Nucleus accumbens (tissue), 56 donors: ENCODE data around the gene ELAVL2.

Experiments
- DNase-seq, 56 donors: peaks; one replicate each; lab custom pipeline; 2025; lab: John Stamatoyannopoulos, UW

Gene ELAVL2

DNA sequence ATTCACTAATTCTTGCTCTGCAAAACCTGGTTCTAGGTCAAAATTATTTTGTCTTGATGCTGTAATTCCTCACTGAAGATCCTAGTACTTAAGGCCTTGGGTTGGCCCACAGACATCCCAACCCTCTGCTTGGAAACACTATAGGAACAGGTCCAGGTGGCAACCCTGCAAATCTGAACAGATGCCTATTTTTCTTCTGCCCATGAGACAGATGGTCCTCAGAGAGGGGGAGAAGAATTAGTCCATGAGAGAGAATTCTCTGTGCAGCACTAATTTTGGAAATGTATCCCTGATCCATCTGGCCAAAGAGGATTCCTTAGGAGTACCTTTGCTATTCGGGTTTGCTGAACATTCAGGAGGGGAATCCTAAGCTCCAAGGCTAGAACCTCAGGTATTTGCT lies 156.3 kb downstream of the ELAVL2 start:
- no peak for DNase-seq

DNA sequence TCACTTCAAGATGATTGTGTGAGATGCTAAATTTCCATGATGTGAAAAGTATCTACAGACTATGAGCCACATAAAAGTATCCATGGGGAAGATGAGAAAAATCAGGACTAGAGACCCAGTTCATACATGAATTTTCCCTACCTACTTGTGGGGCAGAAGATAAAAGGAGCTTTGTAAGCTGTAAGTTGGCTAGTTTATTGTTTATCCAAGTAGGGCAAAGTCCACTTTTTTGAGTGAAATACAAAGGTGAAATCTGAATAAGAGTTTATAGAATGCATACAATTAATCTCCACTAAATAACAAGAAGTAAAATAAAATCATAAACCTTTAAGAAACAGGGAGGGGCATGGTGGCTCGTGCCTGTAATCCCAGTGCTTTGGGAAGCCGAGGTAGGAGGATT lies 160.4 kb downstream of the ELAVL2 start:
- no peak for DNase-seq

DNA sequence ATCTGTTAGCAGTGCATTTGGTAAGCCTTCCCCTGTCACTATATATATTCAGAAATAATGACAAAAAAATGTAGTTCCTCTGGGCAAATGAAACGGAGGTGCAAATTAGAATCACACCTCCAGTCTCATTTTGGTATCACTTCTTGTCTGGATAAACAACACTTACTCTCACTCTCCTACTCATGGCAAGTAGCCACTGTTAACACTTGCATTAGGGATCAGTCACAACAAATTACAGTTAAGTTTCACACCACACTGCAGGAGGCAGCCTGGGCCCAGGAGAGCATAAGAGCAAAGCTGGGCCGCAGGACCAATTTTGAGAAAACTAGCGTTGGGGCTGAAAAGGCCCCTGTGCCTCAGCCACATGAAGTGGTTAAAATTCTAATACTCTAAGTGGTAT lies 161.0 kb downstream of the ELAVL2 start:
- no peak for DNase-seq

DNA sequence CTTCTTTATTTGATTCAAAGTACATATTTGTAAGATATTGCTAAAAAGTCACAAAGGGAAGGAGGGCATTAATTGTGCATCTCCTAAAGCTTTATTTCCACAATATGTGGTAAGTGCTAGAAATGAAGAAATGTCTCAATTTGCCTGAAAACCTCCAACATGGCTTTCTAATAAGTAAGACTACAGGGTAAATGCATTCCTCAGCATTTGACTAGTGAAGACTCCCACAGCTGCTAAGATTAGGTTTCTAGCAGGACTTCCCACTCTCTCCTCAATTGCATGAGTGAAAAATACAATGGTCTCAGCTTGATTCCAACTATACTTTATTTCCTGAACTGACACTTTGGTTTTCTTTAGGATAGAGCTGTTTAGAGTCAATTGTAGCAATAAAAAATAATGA lies 162.1 kb downstream of the ELAVL2 start:
- DNase-seq: no peak

DNA sequence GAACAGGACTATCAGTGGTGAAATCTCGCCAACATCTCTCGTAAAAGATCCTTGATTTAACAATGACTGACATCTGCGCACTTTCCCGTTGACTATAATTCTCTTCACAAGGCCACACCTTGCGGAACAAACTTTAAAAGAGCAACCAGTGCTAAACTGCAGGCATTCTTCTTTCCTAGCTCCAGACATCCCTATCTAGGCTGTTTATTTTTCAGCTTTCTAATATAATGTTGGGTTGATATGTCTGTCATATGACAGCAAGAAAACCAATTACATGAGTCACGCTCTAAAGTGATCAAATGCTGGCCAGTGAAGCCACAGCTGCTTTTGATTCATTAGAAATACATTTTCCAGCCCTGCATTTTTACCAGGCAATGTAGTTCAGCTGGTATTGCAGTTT lies 162.5 kb downstream of the ELAVL2 start:
- DNase-seq: no peak

DNA sequence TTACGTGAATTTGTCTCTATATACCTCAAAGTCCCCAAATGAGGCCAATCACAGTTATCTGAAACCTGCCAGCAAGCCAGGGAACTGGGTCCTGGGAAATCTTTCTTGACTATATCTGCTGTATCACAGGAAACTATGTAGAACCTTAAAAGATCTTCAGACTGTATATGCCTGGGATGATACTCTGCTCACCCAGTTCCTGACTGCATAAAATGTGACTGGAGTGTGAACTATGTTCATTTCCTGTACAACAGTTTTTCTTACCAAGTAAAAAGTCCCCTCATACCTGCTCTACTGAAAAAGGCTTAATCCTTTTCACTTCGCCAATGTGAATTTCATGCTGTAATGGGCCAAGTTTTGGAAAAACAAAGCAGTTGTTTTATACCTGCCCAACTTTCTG lies 162.9 kb downstream of the ELAVL2 start:
- DNase-seq: no peak

DNA sequence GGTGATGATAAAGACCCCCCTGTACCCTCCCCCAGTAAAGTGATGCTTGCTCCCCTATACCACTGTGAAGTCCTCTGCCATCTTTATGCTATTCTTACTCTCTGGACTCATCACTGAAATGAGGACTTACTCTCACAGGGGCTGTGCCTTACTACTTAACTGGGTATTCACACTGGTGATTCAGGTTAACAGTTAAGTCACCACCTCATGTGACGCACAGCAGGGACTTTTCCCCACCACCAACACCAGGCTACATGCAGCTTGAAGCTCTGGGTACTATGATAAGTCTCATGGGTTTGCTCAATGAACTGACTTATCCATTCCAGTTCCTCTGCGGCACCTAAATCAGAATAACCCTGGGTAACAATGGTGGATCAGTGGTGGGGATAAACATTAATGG lies 163.7 kb downstream of the ELAVL2 start:
- no peak for DNase-seq

DNA sequence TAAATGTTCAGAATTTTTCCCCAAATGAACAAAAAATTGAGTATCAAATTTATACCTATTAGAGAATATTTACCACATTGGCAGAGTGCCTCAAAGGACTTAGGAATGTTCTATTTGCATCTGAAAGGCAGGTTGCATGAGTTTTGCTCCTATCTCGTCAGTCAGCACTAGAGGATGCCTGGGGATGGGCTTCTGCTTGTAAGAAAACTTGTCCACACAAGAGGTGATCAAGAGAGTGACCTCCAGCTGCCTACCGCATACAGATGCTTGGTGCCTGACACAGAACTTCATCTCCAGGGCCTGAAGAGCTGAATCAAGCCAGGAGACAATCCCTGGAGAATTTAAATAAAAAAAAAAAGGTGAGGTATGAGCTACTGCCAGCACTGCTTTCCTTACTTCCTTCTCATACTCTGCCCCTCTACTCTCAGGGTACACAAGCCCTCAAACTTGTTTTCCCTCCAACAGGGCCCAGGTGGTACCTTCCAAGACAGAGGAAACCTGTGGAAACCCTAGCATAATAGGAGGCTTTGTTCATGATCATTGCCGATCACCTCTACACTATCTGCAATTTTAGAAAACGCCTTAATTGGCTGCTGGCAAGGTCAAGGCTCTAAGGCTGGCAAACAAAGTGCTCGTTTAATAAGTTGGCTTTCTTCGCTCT lies 166.6 kb downstream of the ELAVL2 start:
- no peak for DNase-seq

DNA sequence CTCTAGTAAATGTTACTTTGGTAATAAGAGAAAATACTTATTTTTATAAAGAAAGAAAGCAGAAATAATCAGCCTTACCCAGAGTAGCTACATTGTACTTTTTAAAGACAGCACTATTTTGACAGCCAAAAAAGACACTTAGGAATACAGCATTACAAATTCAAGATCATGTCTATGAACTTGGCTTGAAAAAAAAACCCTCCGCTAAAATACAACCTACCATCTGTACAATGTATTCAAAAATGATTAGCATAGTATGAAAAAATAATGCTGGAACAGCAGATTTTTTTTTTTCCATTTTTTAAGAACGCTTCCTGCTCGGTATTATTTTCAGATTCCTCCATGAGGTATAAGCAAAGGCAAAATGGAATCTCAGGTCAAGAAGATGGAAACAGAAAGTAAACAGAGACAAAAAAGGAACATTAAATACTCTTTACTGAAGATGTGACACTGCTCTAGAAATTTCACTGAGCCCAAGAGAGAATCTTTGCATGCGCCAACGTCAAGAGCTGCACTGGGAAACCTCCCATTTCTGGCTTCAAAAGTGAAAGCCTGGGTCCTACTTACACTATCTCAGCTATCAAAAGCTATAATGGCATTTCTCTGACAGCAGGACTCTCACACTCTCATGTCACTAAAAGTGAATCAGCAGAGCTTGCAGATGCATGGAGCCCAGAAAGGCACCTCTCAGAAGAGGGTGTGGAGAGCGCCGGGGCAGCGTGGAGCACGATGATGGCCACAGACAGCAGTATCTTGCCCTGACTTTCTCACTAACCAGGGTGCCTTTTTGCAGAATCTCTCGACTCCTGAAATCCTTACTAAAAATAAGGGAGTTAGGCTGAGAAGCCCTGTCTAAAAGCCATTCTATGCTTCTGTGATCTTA lies 167.4 kb downstream of the ELAVL2 start:
- no peak for DNase-seq

DNA sequence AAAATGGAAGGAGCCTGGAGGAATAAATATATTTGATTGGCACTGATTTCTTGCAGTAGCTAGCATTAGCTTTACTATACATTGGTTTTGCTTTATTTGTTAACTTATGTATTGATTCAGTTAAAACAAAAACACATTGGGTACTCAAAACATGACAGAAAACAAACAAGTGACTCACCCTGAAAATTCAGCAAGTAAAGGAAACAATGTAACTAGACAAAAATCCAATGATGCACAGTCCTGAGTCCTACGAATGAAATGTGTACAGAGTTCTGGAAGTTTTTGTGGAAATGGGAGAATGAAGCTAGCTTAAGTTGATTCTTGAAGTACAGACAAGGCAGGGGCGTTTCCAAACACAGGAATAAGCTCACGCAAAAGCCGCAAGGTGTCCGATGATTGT lies 175.0 kb downstream of the ELAVL2 start:
- DNase-seq: no peak

DNA sequence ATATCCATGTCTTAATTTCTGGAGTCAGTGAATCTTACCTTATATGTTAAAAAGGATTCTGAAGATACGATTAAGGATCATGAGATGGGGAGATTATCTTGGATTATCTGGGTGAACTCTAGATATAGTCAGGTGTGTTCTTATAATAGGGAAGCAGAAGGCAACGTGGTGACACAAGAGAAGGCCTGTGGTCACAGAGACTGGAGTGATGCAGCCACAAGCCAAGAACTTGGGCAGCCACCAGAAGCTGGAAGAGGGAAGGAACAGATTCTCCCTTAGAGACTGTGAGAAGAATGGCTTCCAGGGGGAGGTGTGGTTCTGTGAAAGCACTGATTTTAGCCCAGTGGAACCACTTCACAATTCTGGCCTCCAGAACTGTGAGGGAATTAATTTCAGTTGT lies 177.4 kb downstream of the ELAVL2 start:
- no peak for DNase-seq

DNA sequence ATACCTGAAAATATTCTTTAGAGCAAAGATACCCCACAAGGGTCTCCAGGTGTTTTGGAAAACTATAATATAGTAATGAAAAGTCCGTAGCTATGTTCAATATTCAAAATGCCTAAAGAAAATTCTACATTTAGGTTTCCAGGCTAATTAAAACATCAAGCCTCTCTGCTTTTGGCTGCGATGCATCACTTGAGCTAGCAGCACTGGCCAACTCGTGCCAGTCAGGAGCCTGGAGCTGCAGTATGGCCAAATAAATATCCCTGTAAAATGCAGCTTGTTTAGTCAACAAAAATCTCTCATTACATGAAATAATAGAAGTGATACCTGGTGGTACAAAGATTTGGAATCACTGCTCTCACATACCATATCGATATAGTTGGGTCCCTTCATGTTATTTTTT lies 181.1 kb downstream of the ELAVL2 start:
- DNase-seq: no peak

DNA sequence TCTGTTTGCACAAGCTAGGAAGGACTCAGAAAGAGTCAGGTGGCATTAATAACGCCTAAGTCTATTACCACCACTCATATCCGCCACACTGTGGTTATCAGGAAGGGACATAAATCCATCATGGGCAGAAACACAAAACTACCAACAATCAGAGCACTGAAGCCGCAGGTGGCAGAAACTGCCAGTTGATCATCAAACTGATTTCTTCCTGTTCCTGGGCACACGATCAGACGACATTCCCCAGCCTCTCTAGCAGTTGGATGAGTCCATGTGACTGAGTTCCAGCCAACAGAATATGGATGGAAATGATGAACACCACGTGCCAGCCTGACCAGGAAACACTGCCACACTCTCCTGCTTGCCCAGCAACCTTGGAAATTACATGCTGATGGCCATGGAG lies 181.7 kb downstream of the ELAVL2 start:
- DNase-seq: no peak

DNA sequence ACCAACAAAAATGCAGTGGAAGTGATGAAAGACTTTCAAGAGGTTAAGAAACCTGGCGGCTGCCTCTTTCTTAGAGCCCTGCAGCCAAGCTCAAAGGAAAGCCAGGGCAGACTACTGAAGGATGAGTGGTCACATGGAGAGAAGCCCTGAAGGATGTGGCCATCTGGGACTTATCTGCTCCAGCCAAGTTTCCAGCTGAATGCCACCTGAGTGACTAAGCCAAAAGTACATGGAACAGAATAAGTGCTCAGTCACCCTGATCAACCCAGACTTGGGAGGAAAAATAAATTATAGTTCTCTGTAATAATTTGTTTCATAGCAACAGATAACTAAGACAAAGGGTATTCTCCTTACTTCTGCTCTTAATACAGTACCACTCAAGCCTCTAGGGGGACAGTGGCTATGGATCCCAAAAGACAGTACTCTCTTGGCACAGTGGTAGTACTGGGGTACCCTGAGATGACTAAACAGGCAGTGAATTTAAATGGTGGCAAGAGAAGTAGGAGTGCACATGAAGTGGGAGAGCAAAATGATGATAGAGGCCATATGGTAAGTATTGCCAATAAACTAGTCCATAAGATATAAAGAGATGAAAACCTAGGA lies 182.3 kb downstream of the ELAVL2 start:
- no peak for DNase-seq
